ENCODE data around the gene RNF11.

DNA sequence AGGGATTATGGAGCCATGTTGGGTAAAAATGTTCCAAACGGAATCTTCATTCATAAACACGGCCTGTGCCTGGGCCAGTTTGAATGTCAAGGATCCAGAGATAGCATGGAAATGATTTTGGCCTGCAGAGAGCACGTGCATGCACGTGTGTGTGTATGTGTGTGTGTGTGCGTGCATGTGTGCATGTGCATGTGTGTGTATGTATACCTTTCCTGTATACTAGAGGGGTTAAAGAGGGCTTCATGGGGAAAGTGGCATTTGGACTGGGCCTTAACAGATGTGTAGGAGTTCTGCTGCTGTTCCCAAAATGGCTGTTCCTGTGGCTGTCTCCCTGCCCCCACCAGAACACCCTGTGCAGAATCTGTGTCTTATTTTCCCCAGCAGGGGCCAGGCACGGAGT lies 72.6 kb downstream of the RNF11 start:
- TF ChIP-seq JUN (IDR thresholded peaks at IDR 0.05) (no peak), MAZ (IDR thresholded peaks at IDR 0.05; ENCODE audit: borderline replicate concordance, low read depth, low read length) (no peak)
- TF ChIP-seq, protein P1, sequence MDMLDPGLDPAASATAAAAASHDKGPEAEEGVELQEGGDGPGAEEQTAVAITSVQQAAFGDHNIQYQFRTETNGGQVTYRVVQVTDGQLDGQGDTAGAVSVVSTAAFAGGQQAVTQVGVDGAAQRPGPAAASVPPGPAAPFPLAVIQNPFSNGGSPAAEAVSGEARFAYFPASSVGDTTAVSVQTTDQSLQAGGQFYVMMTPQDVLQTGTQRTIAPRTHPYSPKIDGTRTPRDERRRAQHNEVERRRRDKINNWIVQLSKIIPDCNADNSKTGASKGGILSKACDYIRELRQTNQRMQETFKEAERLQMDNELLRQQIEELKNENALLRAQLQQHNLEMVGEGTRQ (IDR thresholded peaks at IDR 0.05) = no peak
- TF ChIP-seq, protein P2, sequence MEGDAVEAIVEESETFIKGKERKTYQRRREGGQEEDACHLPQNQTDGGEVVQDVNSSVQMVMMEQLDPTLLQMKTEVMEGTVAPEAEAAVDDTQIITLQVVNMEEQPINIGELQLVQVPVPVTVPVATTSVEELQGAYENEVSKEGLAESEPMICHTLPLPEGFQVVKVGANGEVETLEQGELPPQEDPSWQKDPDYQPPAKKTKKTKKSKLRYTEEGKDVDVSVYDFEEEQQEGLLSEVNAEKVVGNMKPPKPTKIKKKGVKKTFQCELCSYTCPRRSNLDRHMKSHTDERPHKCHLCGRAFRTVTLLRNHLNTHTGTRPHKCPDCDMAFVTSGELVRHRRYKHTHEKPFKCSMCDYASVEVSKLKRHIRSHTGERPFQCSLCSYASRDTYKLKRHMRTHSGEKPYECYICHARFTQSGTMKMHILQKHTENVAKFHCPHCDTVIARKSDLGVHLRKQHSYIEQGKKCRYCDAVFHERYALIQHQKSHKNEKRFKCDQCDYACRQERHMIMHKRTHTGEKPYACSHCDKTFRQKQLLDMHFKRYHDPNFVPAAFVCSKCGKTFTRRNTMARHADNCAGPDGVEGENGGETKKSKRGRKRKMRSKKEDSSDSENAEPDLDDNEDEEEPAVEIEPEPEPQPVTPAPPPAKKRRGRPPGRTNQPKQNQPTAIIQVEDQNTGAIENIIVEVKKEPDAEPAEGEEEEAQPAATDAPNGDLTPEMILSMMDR (IDR thresholded peaks at IDR 0.05) = no peak
